PC-9 (cell line): Measurements from ENCODE around the gene UBTD2.
"Not testable (repeated sequence)": the region's sequence is repeated elsewhere in the genome, so short reads cannot be mapped to it uniquely, and the experiment has no call there.

Experiments
- EZH2 ChIP-seq: fragments of 200-600 bp; sonication (generic); IDR thresholded peaks from 2 replicates; pipeline ENCODE4 v1.8.0; 2017; ENCODE audit warnings: antibody characterized with exemption, low read depth
- TF ChIP-seq, protein P1 (sequence below): fragments of 200-600 bp; sonication (generic); conservative IDR thresholded peaks from 2 replicates; pipeline ENCODE4 v1.6.1; 2017; ENCODE audit warnings: mixed run types, antibody characterized with exemption, mild to moderate bottlenecking, moderate library complexity

DNA sequence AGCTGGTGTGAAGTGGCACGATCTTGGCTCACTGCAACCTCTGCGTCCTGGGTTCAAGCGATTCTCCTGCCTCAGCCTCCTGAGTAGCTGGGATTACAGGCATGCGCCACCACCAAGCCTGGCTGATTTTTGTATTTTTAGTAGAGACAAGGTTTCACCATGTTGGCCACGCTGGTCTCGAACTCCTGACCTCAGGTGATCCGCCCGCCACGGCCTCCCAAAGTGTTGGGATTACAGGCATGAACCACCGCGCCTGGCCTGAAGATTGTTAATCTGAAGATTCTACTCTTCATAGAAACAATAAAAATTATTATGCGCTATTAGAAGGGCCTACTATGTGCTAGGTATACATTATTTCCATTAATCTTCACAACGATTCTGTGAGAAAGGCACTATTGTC, 43.3 kb upstream of the UBTD2 start:
- TF ChIP-seq, protein P1, sequence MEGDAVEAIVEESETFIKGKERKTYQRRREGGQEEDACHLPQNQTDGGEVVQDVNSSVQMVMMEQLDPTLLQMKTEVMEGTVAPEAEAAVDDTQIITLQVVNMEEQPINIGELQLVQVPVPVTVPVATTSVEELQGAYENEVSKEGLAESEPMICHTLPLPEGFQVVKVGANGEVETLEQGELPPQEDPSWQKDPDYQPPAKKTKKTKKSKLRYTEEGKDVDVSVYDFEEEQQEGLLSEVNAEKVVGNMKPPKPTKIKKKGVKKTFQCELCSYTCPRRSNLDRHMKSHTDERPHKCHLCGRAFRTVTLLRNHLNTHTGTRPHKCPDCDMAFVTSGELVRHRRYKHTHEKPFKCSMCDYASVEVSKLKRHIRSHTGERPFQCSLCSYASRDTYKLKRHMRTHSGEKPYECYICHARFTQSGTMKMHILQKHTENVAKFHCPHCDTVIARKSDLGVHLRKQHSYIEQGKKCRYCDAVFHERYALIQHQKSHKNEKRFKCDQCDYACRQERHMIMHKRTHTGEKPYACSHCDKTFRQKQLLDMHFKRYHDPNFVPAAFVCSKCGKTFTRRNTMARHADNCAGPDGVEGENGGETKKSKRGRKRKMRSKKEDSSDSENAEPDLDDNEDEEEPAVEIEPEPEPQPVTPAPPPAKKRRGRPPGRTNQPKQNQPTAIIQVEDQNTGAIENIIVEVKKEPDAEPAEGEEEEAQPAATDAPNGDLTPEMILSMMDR, result not testable (repeated sequence)
- not testable (repeated sequence) for TF ChIP-seq EZH2
